Activated effector memory CD4-positive, alpha-beta T cell treated with Interleukin-2 at 50 U/mL for 16 hours (primary cell): ENCODE measurements around the gene CDK5RAP2.

Experiments
- DNase-seq: peaks from one replicate; pipeline ENCODE4 v3.0.0-alpha.2; 2020

The CDK5RAP2 gene

GRCh38 chr9:120395376-120395775, 184.6 kb downstream of the CDK5RAP2 start:
- no peak for DNase-seq

- no peak for DNase-seq
Observed at GRCh38 chr9:120394058-120394669, 185.8 kb downstream of the CDK5RAP2 start.

GRCh38 chr9:120393386-120394057, 186.4 kb downstream of the CDK5RAP2 start:
- DNase-seq: no peak

- no peak for DNase-seq
Observed at GRCh38 chr9:120392711-120393110, 187.3 kb downstream of the CDK5RAP2 start.

- no peak for DNase-seq
Observed at GRCh38 chr9:120392245-120392644, 187.7 kb downstream of the CDK5RAP2 start.

GRCh38 chr9:120391691-120392090, 188.3 kb downstream of the CDK5RAP2 start:
- no peak for DNase-seq

GRCh38 chr9:120390637-120391190, 189.3 kb downstream of the CDK5RAP2 start:
- DNase-seq: no peak

GRCh38 chr9:120389867-120390266, 190.1 kb downstream of the CDK5RAP2 start:
- DNase-seq: no peak

GRCh38 chr9:120389300-120389699, 190.7 kb downstream of the CDK5RAP2 start:
- no peak for DNase-seq

- DNase-seq: no peak
Observed at GRCh38 chr9:120388003-120388855, 191.7 kb downstream of the CDK5RAP2 start.

GRCh38 chr9:120387257-120388002, 192.5 kb downstream of the CDK5RAP2 start:
- no peak for DNase-seq

- DNase-seq: no peak
Observed at GRCh38 chr9:120386390-120387131, 193.4 kb downstream of the CDK5RAP2 start.

GRCh38 chr9:120385606-120386389, 194.2 kb downstream of the CDK5RAP2 start:
- DNase-seq: no peak

- no peak for DNase-seq
Observed at GRCh38 chr9:120384925-120385272, 195.1 kb downstream of the CDK5RAP2 start.

- no peak for DNase-seq
Observed at GRCh38 chr9:120383999-120384924, 195.7 kb downstream of the CDK5RAP2 start.

- DNase-seq: no peak
Observed at GRCh38 chr9:120383611-120383998, 196.4 kb downstream of the CDK5RAP2 start.

GRCh38 chr9:120382453-120382852, 197.5 kb downstream of the CDK5RAP2 start:
- DNase-seq: no peak

- DNase-seq: no peak
Observed at GRCh38 chr9:120381839-120382238, 198.1 kb downstream of the CDK5RAP2 start.

GRCh38 chr9:120379611-120380010, 200.4 kb downstream of the CDK5RAP2 start:
- DNase-seq: no peak

- DNase-seq: no peak
Observed at GRCh38 chr9:120378680-120379079, 201.3 kb downstream of the CDK5RAP2 start.
